HG03354 (cell line): ENCODE measurements around the gene IQCE.

ENCODE experiments used
- ATAC-seq: cut with Tn5 transposase; IDR thresholded peaks from one replicate; pipeline ENCODE4 v1.9.1; 2021; ENCODE audit warnings: mild to moderate bottlenecking; ENCODE audit not compliant: unreplicated experiment, poor library complexity, severe bottlenecking

IQCE gene

GRCh38 chr7:2520131-2520760 lies 38.5 kb upstream of the IQCE start:
- ATAC-seq = no peak

GRCh38 chr7:2520761-2521290 lies 38.0 kb upstream of the IQCE start:
- no peak for ATAC-seq

DNA sequence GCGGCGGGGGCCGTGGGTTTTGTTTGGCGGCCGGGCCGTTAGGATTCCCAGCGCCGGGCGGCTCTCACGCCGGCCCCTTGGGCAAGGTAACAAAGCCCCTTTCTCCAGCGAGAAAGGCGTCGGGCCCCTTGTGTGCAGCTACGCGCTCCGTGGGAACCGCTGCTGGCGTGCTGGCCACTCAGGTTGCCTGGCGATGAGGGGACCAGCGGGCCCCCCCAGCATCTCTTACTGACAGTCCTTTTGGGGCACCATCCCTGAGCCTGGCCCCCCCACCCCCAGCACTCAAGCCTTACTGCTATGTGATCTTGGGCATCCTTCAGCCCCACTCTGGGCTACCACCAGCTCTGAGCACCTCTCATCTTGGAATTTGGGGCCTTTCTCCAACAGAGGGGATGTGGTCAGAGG lies 37.4 kb upstream of the IQCE start:
- ATAC-seq = no peak

- no peak for ATAC-seq
Observed at GRCh38 chr7:2521952-2522591, 36.7 kb upstream of the IQCE start.

- ATAC-seq = no peak
Observed at GRCh38 chr7:2522780-2523433, 35.9 kb upstream of the IQCE start.

DNA sequence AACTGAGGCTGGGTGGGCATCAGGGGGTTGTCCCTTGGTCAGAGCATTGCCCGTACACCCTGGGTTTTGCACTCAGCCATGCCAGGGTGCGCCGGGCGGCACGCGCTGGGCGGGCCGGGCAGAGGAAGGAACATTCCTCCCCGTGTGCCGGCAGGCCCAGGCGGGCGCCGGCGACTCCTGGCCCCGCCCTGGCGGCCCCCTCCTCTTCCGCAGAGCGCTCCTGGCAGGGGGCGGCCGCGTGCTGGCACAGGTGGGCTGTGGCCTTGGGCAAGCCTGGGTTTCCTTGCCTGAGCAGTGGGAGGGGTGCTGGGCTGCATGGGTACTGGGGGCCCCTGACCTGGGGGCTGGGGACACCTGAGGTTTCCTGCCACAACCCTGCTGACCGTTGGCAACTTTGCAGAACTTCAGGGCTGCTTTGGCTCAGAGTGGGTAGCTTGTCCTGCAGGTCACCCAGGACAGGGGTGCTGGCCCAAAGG lies 35.3 kb upstream of the IQCE start:
- ATAC-seq = no peak

GRCh38 chr7:2523941-2524807 lies 34.6 kb upstream of the IQCE start:
- ATAC-seq = no peak

DNA sequence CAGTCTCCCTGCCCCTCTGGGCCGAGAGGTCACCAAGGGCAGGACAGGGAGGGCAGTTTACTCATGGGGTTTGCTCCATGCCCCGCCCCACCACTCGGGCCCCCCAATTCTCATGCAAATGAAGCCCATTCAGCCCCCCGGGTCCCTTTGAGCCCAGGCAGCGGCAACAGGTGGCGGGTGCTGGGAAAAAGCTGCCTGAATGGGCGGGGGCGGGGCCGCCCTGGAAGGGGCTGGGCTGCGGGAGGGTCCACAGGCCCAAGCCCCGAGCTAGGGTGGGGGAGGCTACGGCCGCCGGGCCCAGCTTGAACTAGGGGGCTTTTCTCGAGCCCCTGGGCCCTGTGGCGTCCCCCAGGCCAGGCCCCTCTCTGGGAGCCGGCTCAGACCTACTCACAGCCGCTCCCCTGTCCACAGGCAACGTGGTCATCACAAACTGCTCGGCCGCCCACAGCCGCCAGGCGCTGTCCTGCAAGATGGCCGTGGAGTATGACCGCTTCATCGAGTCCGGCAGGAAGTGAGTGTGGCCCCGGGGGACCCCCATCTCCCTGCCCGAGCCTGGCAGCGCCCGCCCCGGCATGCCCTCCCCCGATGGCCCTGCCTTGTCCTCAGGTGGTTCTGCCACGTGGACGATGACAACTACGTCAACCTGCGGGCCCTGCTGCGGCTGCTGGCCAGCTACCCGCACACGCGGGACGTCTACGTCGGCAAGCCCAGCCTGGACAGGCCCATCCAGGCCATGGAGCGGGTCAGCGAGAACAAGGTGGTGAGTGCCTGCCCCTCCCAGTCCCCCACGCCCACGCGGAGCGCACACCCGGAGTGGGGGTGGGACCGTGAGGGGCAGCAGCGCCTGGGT lies 33.7 kb upstream of the IQCE start:
- ATAC-seq = no peak

GRCh38 chr7:2525658-2526630 lies 32.8 kb upstream of the IQCE start:
- no peak for ATAC-seq

DNA sequence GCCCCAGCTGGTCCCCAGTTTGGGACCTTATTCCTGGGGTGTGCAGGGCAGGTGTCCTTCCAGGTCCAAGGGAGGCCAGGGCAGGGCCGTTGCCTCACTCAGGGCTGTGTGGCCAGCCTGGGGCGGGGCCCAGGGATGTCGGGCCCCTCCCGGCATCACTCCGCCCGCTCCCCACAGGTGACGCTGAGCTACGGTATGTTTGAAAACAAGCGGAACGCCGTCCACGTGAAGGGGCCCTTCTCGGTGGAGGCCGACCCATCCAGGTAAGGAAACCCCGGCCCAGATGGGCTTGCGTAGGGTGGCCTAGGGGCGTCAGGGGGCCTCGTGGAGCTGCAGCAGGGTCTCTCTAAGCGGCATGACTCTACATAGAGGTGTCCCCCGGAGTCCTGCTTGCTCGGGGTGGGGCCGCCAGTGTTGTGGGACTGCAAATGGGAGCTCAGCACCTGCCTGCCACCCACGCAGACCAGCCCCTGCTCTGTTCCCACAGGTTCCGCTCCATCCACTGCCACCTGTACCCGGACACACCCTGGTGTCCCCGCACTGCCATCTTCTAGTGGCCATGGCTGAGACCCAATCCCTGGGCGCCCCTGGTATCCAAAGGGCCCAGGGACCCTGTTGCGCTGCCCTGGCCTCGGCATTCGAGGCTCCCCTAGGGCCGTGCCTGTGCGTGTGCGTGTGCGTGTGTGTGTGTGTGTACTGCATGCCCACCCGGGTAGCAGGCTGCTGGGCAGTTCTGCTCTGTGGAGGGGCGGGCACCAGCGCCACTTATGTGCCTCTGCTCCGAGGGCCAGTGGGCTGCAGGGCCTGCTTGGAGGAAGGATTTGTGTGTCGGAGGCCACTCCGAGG lies 31.9 kb upstream of the IQCE start:
- no peak for ATAC-seq

DNA sequence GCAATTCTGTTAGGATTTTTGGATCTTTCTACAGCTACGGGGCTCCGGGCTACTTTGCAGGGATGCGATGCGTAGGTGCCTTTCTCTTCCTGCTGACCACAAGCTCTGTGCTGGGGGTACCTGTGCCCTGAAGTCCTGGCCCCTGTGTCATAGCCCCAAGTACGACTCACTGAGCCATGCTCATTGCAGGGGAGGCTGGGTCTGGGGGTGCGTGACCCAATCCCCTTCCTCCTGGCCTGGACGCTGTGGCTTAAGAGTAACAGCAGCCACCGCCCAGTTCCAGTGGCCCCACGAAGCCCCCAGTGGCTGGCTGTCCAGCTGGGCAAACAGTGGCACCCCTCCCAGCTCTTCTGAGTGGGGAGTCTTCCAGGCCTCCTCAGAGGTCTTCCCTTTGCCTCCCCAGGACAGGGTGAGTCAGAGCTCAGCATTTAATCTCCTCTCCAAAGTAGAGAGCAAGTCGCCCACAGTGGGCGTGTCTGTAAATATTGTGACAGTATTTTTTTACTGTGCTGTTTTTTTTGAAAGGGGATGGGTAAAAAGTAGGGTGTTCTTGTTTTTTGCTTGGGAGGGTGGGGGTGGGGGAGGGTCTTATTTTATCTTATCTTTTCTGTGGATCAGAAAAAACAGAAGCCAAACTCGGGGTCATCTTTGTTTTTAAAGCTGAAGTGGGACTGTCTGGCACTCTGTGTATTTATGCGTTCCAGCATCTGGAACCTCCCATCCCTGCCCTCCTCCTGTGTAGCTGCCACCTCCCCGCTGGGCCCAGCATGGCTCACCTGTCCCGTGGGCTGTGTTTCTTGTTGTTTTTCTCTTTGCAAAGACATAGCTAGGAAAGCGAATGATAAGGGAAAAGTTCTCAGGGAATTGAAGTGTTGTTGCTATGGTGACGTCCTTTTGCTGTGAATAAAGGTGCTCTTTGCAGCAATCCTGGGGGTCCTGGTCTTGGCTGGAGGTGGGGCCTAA lies 31.0 kb upstream of the IQCE start:
- ATAC-seq = no peak

- no peak for ATAC-seq
Observed at GRCh38 chr7:2528481-2529095, 30.2 kb upstream of the IQCE start.

DNA sequence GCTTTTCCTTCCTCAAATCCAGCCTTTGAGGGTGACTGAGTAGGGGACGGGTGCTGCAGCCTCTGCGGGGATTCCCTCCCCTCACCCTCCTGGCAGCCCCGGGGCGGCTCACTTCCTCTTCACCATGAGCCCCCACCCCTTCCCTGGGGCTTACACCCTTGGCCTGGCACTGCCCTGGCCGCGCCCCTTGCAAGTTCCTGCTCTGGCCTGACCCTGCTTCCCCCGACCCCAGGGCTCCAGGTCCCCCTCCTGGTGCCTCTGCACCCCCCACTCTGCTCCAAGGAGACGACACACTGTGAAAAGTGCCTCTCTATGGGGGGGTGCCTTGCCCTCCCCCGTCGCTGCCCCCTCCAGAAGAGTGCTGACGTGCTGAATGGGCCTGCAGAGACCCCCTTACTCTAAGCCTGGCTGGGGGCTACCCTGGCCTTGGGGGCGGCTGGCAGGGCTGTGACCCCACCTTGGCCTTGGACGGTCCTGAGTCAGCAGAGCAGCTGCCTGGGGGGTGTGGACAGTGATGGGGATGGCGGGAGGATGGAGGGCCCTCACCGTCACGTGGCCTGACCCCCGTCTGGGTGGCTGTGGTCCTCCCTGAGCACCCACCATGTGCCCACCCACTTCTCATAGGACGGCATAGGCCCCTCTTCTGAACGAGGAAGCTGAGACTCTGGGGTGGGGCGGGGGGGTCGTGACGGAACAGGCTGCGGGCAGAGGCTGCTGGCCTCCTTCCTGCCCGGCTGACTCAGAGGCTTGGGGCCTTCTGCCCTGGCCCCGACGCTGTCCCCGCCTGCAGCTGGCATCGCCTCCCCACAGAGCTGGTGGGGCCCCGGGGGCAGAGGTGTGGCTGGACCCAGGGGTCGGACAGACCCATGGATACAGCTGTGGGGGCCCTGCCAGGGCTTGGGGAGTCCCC lies 29.4 kb upstream of the IQCE start:
- peak; percentile 57 for ATAC-seq

GRCh38 chr7:2530071-2530987 lies 28.4 kb upstream of the IQCE start:
- peak; percentile 40 for ATAC-seq
